ENCODE measurements around the gene STX12. TPM values are rescaled to one million over a fixed set of nuclear protein-coding genes. Genes with fewer than 3 reads are reported as not detected.
A peak's percentile ranks its signal among the peaks of the same experiment; 100 is the strongest.
"Not testable (repeated sequence)": the region's sequence is repeated elsewhere in the genome, so short reads cannot be mapped to it uniquely, and the experiment has no call there.

Gene STX12
- total RNA-seq, 1 donor from 2014 or later: 44.5 TPM

DNA sequence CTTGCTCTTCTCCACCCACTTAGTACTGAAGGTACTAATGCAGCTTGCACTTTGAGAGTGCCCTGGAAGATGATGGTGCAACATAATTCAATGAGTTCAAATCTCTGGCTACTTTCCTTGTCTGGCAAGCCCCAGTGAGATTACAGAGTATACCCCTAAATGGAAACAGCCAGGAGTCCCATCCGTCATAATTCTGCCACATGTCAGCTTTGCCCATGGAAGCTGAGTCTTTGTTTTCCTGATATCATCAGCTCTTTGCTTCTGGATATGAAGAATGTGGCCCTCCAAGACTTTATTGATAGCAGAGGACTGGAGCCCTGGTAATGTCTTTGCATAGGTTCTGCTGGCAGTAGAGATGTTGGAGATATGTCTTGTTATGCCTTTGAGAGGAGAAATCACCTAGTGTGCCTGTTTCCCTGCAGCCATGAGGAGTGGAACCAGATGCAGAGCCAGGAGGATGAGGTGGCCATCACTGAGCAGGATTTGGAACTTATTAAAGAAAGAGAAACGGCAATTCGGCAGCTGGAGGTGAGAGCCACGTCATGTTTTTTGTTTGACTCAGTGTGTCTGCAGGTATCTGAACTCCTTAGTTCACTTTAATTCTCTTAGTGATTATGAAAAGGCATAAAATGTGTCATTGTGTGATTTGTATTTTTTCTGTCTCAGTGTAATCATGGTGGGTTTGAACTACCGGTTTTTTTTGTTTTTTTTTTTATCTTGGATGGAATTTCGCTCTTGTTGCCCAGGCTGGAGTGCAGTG lies 38.9 kb downstream of the STX12 start:
- TF ChIP-seq, protein P1, sequence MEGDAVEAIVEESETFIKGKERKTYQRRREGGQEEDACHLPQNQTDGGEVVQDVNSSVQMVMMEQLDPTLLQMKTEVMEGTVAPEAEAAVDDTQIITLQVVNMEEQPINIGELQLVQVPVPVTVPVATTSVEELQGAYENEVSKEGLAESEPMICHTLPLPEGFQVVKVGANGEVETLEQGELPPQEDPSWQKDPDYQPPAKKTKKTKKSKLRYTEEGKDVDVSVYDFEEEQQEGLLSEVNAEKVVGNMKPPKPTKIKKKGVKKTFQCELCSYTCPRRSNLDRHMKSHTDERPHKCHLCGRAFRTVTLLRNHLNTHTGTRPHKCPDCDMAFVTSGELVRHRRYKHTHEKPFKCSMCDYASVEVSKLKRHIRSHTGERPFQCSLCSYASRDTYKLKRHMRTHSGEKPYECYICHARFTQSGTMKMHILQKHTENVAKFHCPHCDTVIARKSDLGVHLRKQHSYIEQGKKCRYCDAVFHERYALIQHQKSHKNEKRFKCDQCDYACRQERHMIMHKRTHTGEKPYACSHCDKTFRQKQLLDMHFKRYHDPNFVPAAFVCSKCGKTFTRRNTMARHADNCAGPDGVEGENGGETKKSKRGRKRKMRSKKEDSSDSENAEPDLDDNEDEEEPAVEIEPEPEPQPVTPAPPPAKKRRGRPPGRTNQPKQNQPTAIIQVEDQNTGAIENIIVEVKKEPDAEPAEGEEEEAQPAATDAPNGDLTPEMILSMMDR (IDR thresholded peaks at IDR 0.05): no peak
- Mint-ChIP-seq H3K4me1 (ENCODE audit: unreplicated experiment) (peaks cover 4% of the 10 kb centered on the region), H3K9me3 (ENCODE audit: unreplicated experiment) (no peaks in the 10 kb centered on the region), H3K27me3 (ENCODE audit: unreplicated experiment) (no peaks in the 10 kb centered on the region), H3K36me3 (ENCODE audit: unreplicated experiment) (peaks cover 21% of the 10 kb centered on the region), H3K27ac (ENCODE audit: unreplicated experiment) (peak overlapping the region; percentile 9), H3K4me3 (ENCODE audit: unreplicated experiment) (no peak overlapping the region)
- DNase-seq (ENCODE audit: extremely low spot score, unreplicated experiment): no peak

DNA sequence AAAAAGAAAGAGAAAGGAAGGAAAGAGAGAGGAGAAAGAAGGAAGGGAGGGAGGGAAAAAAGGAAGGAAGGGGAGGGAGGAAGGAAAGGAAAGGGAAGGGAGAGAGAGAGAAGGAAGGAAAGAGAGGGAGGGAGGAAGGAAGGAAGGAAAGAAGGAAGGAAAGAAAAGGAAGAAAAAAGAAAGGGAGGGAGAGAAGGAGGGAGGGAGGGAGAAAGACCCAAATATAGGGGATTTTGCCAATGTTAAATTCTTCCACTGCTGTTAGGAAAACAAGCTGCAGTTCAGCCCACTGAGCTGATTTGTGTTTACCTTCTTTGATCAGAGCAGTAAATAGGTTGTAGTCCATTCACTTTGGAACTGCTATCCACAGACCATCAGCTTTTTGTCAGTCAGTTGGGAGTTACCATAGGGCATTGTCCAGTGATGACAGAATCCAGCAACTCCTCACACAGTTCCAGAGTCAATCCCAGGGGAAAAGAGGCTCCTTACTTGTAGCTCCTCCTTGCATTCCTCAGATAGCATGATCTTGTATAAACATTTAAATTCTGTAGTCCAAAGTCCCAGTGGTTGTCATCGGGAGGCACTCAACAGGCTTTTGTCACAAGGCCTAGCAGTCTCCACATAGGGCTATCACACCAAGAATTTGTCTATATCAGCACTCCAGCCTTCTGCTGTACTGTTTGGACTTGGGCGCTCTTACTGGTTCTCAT lies 44.1 kb downstream of the STX12 start:
- H3K4me3 Mint-ChIP-seq (ENCODE audit: unreplicated experiment): no peak overlapping the region

DNA sequence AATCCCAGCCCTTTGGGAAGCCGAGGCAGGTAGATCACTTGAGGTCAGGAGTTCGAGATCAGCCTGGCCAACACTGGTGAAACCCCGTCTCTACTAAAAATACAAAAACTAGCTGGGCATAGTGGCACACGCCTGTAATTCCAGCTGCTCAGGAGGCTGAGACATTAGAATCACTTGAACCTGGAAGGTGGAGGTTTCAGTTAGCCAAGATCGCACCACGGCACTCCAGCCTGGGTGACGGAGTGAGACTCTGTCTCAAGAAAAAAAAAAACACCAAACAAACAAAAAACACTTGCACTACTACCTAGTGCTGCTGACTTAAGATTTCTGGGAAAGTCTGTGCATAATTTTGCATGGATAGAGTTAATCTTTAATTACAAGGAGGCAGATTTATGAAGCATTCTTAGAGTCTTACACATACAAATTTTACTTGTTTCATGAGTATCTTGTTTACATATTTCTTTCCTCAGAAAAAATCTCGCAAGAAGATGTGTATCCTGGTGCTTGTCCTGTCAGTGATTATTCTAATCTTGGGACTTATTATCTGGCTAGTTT lies 48.8 kb downstream of the STX12 start:
- Mint-ChIP-seq H3K9me3 (ENCODE audit: unreplicated experiment) (no peaks in the 10 kb centered on the region), H3K36me3 (ENCODE audit: unreplicated experiment) (peaks cover 20% of the 10 kb centered on the region), H3K4me3 (ENCODE audit: unreplicated experiment) (no peak overlapping the region), H3K4me1 (ENCODE audit: unreplicated experiment) (peaks cover 10% of the 10 kb centered on the region), H3K27me3 (ENCODE audit: unreplicated experiment) (no peaks in the 10 kb centered on the region), H3K27ac (ENCODE audit: unreplicated experiment) (no peak overlapping the region)
- DNase-seq (ENCODE audit: extremely low spot score, unreplicated experiment): no peak
- TF ChIP-seq, protein P1 (IDR thresholded peaks at IDR 0.05): no peak

More for the DNA sequence above, 44.1 kb downstream of the STX12 start:
- Mint-ChIP-seq H3K36me3 (ENCODE audit: unreplicated experiment) (peaks cover 30% of the 10 kb centered on the region), H3K4me1 (ENCODE audit: unreplicated experiment) (peaks cover 14% of the 10 kb centered on the region), H3K27me3 (ENCODE audit: unreplicated experiment) (no peaks in the 10 kb centered on the region), H3K9me3 (ENCODE audit: unreplicated experiment) (no peaks in the 10 kb centered on the region), H3K27ac (ENCODE audit: unreplicated experiment) (peak overlapping the region; percentile 84)
- DNase-seq (ENCODE audit: extremely low spot score, unreplicated experiment): no peak
- TF ChIP-seq, protein P1 (IDR thresholded peaks at IDR 0.05): no peak

DNA sequence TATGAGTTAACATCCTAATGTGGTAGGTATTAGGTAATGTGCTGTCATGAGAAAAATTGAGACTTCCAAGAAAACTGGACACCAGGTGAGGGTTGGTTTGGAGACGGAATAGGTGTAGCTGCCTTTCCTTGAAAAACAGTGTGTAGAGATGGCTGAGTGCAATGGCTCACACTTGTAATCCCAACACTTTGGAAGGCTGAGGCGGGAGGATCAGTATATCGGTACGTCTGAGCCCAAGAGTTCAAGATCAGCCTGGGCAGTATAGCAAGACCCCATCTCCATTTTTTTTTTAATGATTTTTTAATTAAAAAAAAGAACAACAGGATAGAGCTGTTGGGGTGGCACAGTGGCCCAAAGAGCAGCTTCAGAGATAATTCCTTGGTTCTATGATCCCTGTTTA lies 50.8 kb downstream of the STX12 start:
- Mint-ChIP-seq H3K36me3 (ENCODE audit: unreplicated experiment) (peaks cover 14% of the 10 kb centered on the region), H3K27me3 (ENCODE audit: unreplicated experiment) (no peaks in the 10 kb centered on the region), H3K4me3 (ENCODE audit: unreplicated experiment) (no peak overlapping the region), H3K27ac (ENCODE audit: unreplicated experiment) (no peak overlapping the region), H3K4me1 (ENCODE audit: unreplicated experiment) (no peaks in the 10 kb centered on the region), H3K9me3 (ENCODE audit: unreplicated experiment) (no peaks in the 10 kb centered on the region)
- DNase-seq (ENCODE audit: extremely low spot score, unreplicated experiment): no peak
- TF ChIP-seq, protein P1 (IDR thresholded peaks at IDR 0.05): no peak

DNA sequence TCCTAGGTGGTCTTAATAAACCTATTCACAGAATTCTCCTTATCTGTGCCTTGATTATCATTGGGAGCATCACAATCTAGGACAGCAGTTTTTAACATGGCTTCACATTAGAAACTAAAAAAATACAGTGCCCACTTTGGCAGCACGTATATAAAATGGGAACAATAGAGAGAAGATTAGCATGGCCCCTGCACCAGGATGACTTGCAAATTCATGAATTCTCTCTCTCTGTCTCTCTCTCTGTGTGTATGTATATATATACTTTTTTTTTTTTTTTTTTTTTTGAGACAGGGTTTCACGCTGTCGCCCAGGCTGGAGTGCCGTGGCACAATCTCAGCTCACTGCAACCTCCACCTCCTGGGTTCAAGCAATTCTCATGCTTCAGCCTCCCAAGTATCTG lies 51.4 kb downstream of the STX12 start:
- no peaks in the 10 kb centered on the region for H3K9me3 Mint-ChIP-seq (ENCODE audit: unreplicated experiment)
- DNase-seq (ENCODE audit: extremely low spot score, unreplicated experiment): no peak
- peaks cover 11% of the 10 kb centered on the region for H3K36me3 Mint-ChIP-seq (ENCODE audit: unreplicated experiment)
- no peaks in the 10 kb centered on the region for H3K4me1 Mint-ChIP-seq (ENCODE audit: unreplicated experiment)
- TF ChIP-seq, protein P1 (IDR thresholded peaks at IDR 0.05): no peak
- H3K27me3 Mint-ChIP-seq (ENCODE audit: unreplicated experiment): no peaks in the 10 kb centered on the region
- no peak overlapping the region for H3K4me3 Mint-ChIP-seq (ENCODE audit: unreplicated experiment)
- H3K27ac Mint-ChIP-seq (ENCODE audit: unreplicated experiment): no peak overlapping the region

DNA sequence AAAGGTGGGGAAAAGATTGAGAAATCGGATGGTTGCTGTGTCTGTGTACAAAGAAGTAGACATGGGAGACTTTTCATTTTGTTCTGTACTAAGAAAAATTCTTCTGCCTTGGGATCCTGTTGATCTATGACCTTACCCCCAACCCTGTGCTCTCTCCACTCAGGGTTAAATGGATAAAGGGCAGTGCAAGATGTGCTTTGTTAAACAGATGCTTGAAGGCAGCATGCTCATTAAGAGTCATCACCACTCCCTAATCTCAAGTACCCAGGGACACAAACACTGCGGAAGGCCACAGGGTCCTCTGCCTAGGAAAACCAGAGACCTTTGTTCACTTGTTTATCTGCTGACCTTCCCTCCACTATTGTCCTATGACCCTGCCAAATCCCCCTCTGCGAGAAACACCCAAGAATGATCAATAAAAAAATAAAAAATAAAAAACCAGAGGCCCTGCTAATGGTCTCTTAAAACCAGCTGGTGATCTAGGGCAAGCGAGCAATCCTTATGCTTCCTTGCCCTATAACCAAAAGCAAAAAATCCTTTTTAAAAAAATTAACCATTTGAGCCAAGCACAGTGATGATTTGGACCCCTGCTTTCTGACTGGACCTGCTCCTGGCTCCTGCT lies 56.4 kb downstream of the STX12 start:
- H3K27ac Mint-ChIP-seq (ENCODE audit: unreplicated experiment): peak overlapping the region; percentile 98
- H3K36me3 Mint-ChIP-seq (ENCODE audit: unreplicated experiment); H3K27me3 Mint-ChIP-seq (ENCODE audit: unreplicated experiment); DNase-seq (ENCODE audit: extremely low spot score, unreplicated experiment); H3K9me3 Mint-ChIP-seq (ENCODE audit: unreplicated experiment): not testable (repeated sequence)
- peak overlapping the region; percentile 93 for H3K4me3 Mint-ChIP-seq (ENCODE audit: unreplicated experiment)
- H3K4me1 Mint-ChIP-seq (ENCODE audit: unreplicated experiment): peaks cover 24% of the 10 kb centered on the region

Measured in osteocyte (in vitro differentiated cells).